NCI-H2107 treated with DMSO at 0.1 percent for 48 hours (cell line): ENCODE data around the gene CA11.
A peak's percentile ranks its signal among the peaks of the same experiment; 100 is the strongest.
"Not testable (repeated sequence)": the region's sequence is repeated elsewhere in the genome, so short reads cannot be mapped to it uniquely, and the experiment has no call there.

ENCODE experiments used
- DNase-seq: peaks from one replicate; lab custom pipeline; 2025; ENCODE audit not compliant: unreplicated experiment; lab: John Stamatoyannopoulos, UW

The CA11 gene

DNA sequence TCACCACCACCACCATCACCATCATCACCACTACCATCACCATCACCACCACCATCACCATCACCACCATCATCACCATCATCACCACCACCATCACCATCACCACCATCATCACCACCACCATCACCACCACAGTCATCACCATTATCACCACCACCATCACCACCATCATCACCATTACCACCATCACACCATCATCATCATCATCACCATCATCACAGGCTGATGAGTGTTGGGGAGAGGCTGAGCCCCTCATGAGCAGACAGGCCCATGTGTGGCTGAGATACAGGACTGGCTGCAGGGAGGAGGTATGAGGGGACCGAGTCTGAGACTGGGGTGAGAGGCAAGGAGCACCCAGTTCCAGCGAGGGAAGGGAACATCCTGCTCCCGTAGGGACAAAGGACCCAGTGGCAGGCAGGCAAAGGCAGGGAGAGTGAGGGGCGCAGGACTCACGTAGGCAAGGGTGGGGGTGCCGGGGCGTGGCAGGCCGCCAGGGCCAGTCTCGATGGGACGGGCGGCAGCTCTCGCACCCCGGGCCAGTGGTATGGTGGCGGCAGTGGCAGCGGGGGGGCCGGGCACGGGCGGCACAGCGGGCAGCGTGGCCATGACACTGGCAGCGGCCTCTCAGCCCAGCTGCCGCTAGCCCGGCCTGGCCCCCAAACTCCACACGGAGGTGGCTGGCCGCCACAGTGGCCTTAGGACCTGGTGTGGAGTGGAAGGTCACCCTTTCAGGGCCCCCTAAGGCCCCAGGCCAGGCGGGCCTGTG, 24.1 kb upstream of the CA11 start:
- DNase-seq, result no peak

DNA sequence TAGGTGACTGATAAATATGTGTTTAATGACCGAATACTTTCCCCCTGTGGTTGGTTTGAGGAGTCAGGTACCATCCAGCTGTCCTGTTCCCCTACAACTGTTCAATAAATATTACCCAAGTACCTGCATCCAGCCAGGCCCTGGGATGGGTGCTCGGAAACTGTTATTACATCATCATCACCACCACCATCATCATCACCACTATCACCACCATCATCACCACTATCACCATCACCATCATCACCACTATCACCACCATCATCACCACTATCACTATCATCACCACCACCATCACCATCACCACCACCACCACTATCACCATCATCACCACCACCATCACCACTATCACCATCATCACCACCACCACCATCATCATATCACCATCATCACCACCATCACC, 22.8 kb upstream of the CA11 start:
- no peak for DNase-seq

DNA sequence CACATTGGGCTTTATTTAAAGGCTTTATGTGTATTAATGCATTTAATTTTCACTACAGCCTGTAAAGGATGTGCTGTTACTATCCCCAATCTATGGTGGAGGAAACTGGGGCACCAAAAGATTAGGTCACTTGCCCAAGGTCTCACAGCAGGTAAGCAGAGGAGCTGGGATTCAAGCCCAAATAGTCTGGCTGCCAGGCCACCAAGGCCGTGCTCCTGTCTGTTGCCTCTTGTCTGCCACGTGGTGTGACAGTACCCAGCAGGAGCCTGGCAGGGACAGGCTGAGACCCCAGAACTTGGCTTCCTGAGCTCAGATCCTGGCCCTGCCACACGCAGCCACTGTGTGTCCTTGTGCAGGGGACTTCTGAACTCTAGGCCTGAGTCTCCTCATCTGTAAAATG, 22.3 kb upstream of the CA11 start:
- DNase-seq, result no peak

DNA sequence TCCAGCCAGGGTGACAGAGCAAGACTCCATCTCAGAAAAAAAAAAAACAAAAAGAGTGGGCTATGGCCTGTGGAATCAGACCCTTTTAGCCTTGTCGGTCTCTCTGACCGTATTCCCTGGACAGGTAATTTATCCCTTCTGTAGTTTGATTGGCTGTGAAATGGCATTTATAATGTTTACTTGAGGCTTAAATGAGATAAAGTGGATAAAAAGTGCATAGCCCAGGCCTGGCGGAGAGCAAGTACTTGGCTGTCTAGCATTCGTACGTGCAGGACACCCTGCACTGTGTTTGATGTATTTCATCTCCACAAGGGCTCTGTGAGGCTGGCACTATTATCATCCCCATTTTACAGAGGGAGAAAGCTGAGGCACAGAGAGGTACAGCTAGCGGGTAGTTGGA, 19.8 kb upstream of the CA11 start:
- DNase-seq, result no peak

DNA sequence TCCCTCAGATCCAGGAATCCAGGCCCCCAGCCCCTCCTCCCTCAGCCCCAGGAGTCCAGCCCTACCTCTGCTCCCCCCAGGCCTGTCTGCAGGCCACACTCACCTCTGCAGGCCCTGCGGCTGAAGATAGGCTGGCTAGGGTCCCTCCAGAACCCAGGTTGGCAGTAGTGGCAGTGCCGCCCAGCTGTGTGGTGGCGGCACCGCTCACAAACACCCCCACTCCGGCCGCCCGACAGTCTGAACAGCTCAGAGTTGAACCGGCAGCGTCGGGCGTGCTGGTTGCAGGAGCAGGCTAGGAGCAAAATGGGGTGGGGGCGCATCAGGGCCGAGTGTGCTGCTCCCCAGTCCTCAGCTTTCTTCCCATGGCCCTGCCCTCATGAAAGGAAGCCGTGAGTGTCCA, 18.5 kb upstream of the CA11 start:
- no peak for DNase-seq

DNA sequence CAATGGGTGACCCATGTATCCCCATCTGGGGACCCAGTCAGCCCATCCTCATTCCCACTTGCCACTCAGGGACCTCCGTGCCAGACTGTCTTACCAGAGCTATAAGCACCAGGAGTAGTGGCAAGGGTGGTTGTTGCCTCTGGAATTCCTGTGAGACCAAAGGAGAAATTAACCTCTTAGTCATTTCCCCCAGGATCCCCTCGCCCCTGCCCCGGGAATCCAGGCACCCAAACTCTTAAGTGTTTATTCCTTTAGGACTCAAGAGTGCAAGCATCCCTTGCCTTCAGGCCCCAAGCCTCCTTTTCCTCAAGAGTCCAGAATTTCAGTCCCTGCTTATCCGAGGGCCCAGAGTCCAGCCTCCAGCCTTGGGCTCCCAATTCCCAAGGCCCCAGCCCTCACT, 17.7 kb upstream of the CA11 start:
- DNase-seq, result no peak

DNA sequence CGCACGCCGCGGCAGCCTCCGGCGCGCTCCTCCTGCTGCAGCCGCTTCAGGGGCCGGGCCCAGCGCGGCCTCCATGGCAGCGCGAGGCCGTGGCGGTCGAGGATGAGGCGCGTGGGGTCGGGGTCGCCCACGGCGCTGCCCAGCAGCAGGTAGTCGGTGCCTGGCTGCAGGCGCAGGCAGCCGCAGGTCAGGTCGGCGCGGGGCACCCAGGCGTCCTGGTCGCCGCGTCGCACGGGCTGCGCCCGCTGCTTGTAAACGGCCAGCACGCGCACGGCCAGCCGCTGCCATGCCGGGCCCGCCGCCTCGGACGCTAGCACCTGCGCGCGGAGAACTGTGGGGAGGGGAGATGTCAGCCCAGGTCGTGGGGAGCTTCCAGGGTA, 15.7 kb upstream of the CA11 start:
- no peak for DNase-seq

DNA sequence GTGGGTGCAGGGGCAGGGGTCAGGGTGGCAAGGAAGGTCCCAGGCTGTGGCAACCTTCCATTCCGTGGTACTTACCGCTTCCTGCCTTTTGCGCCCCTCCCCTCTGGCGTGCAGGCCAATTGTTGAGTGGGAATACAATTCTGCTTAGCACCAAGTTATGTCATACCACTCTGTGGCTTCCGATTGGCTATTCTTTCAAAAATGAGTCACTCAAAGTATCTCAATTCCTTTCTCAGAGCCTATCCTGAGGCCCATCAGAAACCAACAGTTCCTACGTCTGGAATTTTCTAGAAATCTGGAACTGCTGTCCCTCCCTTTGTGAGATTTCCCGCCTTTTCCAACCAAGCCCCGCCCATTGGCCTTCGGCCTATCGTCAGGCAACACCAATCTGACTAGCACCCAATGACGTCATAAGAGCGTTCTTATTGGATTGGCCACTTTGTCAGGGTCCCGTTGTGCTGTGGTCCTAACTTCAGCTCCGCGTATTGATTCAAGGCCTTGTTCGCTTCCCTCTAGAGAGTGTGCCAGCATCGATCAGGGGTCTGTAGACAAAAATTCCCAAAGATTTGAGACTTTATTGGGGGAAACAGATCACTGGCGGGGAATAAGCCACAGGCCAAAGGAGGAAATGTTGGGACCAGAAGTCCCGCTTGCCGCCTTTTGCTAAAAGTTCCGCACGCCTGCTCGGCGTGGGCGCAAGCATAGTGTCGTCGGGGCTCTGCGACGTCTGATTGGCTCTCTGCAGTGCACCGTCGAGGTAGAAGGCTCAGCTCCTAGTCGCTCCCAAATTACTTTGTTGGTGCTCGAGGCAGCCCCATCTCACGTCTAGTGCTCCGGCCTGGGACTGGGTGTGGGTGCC, 15.1 kb upstream of the CA11 start:
- peak; percentile 35 for DNase-seq

DNA sequence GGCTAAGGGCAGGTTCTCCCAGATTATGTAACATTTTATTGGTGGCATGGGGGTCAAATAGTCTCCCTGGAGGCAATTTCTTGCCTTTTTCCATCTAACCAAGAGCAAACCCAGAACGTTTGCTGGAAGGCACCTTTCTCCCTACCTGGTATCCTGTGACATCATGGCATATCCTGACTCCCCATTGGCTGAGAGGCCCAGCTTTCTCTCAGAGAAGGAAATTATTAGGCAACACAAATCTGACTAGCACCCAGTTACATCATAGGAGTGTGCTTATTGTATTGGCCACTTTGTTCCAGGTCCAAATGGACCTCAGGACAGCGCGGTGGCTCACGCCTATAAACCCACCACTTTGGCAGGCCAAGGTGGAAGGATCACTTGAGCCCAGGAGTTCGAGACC, 13.8 kb upstream of the CA11 start:
- no peak for DNase-seq

DNA sequence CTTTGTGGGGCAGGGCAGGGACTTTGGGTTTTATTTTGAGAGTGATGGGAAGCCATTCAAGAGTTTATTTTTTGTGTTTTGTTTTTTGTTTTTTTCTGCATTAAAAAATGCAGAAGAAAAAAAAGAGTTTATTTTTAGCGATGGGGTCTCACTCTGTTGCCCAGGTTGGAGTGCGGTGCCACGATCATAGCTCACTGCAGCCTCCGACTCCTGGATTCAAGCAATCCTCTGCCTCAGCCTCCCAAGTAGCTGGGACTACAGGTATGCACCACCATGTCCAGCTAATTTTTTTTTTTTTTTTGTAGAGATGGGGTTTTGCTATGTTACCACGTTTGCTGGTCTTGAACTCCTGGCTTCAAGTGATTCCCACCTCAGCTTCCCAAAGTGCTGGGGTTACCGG, 12.5 kb upstream of the CA11 start:
- no peak for DNase-seq

DNA sequence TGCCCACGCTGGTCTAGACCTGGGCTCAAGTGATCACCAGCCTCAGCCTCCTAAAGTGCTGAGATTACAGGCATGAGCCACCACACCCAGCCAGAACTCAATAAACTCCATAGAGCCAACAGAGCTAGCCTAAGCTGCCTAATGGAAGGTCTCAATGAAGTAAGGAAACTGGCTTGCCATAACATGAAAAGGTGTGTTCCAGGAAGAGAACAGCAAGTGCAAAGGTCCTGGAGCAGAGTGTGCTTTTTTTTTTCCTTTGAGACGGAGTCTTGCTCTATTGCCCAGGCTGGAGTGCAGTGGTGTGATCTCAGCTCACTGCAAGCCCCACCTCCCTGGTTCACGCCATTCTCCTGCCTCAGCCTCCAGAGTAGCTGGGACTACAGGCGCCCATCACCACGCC, 11.8 kb upstream of the CA11 start:
- not testable (repeated sequence) for DNase-seq

DNA sequence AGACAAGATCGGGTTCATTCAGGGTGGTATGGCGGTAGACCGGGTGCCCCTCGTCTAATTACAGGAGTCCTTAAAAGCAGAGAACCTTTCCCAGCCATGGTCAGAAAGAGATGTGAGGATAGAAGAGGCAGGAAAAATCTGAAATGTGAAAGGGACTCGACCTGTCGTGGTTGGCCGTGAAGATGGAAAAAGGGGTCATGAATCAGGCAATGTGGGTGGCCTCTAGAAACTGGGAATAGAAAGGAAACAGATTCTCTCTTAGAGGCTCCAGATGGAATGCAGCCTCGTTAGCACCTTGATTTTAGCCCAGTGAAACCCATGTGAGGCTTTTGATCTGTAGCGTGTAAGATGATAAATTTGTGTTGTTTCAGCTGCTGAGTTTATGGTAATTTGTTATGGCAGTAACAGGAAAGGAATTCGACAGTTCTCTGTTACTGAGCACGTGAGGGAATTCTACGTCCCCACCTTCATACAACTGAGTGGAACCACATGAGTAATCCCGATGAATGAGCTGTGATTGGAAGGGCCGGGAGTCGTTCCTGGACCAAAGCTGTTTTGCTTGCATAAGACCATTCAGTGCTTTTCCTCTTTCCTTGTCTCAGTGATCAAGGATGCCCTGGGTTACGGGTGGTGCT, 11.0 kb upstream of the CA11 start:
- no peak for DNase-seq

DNA sequence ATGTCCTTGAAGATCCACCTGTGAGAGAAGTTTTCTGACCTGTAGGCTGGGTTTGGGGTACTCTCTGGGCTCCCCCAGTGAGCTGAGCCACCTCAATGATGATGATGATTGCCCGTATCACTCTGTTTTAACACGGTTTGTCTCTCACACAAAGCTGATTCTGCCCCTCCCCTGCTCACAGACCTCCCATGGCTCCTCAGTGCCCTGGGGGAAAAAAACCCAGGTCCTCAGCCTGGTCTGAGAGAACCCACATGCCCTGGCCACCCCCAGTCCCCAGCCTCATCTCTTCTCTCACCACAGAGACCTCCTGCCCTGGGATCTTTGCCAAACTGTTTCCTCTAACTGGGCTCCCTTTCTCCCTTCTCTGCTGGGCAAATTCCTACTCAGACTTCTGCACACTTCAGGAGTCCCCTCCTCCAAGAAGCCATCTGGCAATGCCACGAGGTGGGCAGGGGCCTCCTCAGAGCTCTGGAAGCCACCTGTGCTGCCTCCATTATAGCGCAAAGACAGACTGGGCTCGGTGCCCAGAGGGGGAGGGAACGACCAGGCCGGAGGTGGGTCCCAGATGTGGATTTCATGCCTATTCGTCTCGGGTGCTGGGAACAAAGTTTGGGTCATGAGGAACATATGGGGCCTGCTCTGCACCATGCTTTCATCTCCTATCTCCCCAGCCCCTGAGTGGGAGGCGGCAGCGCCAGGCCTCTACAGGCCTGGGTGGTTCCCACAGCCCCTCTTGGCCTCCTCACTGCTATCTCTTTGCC, 8.5 kb upstream of the CA11 start:
- peak; percentile 19 for DNase-seq

DNA sequence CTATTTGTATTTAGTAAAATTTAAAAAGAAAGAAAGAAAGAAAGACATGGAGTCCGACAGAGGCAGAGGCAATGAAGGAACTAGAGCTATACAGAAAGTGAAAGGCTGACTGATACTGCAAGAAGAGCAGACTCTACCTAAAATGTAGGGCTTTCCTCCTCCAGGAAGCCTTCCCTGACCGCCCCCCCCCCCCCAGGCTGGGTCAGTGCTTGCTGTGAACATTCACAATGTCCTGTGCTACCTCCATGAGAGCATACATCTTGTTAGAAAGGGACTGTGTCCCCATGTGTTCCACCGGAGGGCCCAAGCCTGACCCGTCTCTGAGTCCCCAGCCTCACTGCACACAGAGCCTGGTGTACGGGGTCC, 5.7 kb upstream of the CA11 start:
- DNase-seq, result no peak

DNA sequence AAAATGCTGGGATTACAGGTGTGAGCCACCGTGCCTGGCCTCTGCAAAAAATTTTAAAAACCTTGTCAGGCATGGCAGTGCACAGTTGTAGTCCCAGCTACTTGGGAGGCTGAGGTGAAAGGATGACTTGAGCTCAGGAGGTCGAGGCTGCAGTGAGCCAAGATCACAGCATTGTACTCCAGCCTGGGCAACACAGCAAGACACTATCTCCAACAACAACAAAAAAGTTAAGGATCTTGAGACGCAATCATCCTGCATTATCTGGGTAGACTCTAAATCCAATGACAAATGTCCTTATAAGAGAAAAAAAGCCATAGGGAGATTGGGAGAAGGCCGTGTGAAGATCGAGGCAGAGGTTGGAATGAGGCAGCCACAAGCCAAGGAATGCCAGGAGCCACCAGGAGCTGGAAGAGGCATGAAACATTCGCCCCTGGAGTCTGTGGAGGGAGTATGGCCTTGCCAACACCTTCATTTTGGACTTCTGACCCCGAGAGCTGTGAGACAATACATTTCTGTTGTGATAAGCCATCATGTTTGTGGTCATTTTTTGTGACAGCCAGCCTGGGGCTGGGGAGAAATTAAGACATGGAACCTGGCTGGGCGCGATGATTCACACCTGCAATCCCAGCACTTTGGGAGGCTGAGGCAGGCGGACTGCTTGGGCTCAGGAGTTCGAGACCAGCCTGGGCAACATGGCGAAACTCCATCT, 5.1 kb upstream of the CA11 start:
- no peak for DNase-seq

DNA sequence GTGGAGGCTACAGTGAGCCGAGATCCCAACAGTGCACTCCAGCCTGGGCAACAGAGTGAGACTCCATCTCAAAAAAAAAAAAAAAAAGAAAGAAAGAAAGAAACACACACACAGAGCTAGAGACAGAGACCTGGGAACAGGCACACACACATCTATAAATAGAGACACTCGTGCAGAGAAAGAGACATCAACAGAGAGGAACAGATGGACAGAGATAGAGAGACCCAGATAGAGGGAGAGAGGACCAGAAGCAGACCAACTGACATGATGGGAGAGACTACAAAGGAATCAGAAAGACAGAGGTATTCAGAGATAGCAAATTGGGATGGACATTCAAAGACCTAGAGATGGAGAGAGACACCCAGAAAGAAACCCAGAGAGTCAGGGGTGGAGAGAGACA, 2.1 kb upstream of the CA11 start:
- DNase-seq, result no peak

DNA sequence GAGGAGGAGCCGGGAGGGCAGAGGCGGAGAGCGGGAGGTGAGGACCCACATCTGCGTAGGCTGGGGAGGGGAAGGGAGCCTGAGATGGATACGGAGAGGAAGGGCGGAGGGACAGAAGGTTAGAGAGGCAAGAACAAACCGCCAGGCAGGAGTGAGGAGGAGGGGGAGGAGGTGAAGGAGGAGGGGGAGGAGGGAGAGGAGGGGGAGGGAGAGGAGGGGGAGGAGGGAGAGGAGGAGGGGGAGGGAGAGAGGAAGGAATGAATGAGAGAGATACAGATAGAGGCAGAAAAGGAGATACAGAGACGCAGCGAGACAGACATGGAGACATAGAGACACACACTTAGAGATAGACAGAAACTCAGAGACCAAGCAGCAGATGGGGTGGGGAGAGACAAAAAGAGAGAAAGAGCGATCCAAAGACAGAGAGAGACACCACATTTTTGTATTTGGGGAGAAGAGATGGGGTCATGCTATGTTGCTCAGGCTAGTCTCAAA, 782 bp upstream of the CA11 start:
- no peak for DNase-seq

DNA sequence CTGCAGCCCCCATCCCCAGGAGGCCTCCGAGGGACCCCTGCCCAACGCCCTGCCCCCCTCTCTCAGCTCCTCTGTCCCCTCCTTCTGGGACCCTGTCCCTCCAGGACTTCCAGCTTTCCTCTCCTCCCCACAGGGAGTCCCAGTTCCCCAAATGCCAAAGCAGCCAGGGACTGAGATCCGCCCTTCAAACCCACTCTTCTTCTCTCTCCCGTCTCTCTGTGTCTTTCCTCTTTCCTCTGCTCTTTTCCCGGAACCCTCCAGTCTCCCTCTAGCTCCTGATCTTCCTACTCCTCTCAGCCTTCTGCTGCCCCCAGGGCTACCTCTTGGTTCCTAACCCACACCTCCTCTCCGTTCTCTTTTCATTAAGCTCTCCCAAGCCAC, 377 bp downstream of the CA11 start:
- no peak for DNase-seq

DNA sequence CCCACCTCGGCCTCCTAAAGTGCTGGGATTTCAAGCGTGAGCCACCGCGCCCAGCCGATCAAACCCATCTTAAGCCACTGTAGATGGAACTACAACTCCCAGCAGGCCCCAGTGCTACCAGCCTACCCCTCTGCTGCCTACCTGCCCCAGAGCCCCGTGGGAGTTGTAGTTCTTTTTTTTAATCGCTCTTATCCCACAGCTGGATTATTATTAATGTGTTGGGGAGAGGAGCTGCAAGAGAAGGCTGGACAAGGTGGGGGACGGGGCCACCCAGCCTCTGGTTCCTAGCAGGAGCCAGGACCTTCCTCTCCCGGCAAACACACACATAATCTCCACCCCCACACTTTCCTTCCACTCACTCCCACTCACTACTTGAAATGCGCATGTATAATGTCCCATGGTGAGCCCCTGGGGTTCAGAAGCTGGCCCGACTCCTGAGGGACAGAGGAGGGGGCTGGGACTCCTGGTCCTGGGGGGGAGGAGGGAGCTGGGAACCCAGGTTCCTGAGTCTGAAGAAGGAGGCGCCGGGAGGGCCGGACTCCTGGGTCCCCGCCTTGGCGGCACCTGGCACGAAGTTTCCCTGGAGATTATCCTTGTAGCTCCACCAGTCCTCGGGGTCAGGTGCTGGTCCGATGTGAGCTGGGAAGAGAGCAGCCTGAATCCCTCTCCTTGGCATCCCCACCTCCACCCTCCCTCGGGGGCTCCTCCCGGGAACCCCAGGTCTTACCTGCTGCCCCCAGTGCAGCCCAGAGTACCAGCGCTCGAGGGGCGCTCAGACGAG, 958 bp downstream of the CA11 start:
- peak; percentile 53 for DNase-seq

DNA sequence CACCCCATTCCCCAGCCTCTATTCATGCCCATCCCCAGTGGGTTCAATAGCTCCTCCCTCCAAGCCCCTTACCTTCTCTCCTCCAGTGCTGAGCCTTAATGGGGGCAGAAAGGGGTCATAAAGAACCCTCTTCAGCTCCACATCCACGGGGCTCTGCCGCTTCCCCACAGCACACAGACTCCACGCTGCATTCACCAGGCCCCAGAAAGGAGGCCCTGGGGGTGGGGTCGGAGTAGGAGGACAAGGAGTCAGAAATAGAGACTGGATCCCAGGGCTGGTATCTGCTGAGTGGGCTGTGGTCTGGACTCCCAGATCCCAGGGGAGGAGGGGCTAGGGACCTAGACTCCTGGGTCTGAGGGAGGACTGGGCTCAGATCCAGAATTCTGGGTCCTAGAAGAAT, 1.6 kb downstream of the CA11 start:
- no peak for DNase-seq
